ENCODE data around the gene GFRA1.
A peak's percentile ranks its signal among the peaks of the same experiment; 100 is the strongest.

GFRA1 gene

DNA sequence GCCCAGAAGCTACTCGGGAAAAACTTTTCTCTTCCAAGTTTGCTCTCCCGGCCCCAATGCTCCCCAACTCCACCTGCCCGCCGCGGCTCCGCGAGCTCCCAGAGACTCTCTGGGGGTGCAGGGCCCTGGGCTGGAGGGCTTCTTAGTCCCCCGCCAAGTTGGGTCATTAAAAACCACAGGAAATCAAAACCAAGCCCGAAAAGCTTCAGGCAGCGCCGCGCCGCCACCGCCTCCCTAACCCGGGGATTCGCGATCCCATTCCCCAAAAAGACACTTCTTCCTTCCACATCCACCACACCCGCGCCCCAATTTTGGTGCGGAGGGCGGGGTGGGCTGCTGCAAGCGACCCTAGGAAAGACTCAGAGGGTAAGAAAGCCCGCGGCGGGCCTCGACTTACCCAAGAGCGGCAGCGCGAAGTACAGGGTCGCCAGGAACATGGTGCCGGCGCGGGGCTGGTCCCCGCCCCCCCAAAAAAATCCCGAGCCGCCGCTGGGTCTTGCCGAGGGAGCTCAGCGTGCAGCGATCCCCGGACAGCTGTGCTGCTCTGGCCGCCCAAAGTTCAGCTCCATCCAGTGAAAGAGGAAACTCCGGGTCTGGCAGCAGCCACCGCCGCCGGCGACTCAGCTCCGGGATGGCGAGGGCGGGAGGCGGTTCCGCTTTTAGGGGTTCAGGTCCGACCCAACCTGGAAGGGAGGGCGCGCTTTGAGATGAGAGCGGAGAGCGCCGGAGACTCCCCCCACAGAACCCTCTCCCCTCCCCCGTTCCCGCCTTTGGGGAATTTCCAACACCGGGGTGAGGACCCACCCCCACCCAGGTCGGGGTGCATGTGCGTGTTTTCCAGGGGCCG, 1.2 kb downstream of the GFRA1 start:
- peak; percentile 61 for DNase-seq (ENCODE audit: low read depth, low spot score)

DNA sequence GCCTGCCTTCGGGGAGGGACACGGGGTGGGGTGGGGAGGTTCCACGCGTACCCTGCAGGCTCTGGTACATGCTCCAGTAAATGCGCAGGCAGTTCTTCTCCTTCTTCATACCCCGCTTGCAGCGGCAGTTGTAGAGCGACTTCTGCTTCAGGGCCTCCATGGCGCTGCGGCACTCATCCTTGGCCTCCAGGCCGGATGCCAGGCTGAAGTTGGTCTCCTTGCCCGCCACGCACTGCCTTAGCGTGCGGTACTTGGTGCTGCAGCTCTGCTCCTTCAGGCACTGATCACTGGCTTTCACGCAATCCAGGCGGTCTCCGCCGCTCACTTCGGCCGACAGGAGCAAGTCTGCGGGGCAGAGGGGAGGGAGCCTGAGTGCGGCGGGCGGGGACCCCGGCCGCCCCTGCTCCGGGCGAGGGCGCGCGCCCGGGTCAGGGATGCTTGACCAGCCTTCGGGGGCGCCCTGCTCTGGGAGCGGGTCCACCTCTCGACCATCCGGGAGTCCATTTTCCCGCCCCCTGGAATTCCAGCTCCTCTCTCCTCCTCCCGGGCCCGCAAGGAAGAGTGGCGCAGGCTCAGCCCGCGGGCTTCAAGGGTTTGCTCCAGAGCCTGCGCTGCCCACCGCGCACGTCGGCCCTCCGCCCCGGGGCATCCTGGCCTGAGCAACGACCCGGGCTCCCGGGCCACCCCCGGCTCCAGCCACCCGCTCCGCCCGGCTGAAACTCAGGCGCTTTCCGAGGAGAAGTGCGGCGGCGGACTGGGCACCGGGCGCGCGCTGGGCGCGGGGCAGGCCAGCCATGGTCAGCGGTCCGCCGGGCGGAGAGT, 2.0 kb downstream of the GFRA1 start:
- peak; percentile 52 for DNase-seq (ENCODE audit: low read depth, low spot score)

DNA sequence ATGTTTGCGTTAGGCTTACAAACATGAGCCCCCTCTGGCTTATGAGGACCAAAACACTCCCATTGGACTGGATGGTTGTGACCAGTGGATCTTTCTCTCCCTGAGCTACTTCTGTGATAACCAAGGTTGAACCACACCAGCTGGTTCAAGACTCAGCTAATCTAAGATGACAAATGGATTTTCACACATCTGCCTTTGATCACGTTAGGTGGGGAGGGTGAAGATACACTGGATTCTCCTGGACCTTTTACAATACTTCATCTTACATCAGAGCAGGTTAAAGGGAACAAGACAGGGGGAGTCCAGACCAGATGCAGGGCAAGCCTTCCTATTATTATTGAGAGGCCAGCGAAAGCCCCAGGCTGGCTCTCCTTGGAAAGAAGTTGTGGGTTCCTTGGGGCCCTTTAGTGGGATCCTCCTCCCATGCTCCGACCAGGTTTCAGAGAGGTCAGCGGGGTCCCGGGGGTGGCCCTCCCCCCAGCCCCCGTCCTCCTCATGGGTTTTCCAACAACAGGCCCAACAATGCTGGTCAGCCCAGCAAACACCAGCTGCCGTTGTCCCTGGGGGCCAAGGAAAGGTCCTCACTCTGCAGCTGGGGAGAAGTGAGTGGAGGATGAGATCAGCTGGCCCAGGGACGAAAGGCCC, 2.8 kb downstream of the GFRA1 start:
- no peak for DNase-seq (ENCODE audit: low read depth, low spot score)

DNA sequence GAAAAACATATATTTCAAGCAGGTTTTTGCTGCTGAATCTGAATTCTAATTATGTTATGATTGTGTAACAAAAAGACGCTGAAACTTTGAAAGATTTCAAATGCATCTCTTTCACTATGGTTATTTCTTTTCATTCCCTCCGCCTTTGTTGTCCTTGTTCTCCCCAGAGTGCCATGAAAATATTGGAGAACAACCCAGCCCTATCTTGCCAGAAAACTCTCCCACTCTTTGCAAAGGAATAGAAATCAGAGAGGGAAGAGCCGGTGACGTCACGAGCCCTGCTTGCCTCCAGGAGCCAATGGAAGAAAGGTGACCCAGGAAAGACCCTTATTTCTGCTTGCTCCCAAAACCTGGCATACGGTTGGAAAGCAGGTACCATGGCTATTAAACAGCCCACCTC, 3.4 kb downstream of the GFRA1 start:
- no peak for DNase-seq (ENCODE audit: low read depth, low spot score)

DNA sequence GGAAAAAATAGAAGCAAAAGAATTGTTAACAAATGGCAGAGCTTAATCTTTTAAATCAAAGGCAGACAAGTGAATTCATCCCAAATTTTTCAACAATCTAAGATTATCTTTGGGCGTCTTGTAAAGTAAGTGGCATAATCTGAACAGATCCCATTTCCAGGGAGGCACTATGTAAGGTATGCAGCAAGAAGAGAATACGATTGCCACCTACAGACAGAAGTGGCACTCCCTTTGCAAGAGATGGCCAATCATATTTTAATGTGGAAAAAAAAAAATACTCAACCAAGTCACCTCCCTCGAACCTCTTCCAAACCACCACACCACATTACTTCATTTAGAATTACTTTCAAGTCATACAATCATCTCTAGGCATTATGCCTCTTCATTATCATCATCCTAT, 4.0 kb downstream of the GFRA1 start:
- DNase-seq (ENCODE audit: low read depth, low spot score), result no peak

DNA sequence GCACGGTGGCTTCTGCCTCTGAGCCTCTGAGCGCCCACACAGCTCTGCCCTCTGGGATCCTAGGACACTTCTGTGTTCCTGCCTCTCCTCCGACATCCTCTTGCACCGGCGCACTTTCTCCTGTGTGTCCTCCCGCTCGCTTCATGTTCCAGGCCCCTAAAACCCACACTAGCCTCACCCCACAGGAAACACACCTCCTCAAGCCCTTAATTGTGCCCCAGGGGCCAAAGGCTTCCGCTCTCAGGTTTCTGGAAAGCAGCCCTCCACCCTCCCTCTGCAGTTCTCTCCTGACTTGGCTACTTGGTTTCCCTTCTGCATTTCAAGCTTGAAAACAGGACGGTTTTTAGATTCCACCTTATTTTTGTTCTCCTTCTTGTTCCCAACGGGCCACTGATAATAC, 7.3 kb downstream of the GFRA1 start:
- DNase-seq (ENCODE audit: low read depth, low spot score), result no peak

DNA sequence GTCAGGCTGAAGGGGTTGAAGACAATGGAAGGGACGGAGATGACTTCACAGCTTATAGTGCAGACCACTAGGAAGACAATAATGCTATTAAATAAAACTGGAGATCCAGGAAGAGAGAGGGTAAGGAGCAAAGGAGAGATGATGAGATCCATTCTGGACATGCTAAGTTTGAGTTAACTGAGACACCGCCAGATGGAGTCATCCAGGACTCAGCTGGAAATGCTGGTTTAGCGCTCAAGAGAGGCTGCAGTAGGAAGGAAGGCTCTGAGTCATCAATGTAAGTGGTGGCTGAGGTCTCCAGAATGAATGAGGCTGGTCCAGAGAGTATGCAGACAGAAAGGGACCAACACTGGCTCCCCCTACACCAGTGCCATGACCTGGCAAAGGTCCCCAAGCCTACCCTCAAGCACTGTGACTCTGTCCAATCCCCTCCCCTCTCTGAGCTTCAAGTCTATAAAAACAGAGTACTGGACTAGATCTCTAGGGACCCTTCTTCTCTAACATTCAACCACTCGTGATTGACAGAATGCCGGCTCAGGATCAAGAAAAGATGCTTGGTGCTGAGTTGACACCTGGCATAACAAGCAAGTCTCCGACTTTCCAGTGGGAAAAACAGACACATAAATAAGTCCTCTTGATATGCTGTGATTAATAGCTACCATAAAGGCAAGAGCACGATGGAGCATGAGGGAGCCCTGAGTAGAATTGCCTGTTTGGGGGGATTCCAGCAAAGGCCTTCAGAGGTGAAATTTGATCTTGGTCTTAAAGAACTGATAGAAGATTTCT, 8.9 kb downstream of the GFRA1 start:
- DNase-seq (ENCODE audit: low read depth, low spot score), result peak; percentile 32

DNA sequence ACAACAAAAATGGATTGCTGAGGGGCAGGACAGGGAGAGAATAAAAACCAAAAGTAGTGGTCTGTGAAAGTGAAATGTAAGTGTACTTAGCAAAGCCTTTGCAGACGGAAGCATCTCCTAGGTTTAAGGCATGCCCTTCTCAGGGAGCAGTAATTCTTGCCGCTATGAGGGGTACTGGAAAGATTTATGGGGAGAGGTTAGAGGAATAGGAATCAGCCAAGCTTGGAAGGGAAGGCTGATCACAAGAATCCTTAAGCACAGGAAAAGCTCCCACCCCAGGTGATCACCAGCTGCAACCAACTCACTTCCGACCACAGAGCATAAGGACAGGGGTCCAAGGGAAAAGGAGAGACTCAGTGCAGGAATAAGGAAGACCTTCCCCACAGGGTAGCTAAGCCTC, 10.3 kb downstream of the GFRA1 start:
- DNase-seq (ENCODE audit: low read depth, low spot score), result no peak

DNA sequence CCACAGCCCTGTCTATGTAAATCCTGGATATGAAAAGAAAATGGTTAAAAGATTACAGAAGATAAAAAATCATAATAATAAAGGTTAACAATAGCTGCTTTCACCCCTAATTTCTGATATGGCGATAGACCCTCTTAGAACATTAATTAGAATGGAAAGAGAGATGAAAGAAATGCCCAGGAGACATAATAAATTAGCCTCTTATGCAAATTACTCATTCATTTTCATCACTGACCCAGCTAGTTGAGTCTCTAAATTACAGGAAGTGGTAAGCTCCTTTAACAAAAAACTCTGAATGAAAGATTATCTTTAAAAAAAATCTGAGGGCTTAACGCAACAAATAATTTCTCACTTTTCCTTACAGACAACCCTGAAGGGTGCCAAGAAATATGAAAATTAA, 12.4 kb downstream of the GFRA1 start:
- DNase-seq (ENCODE audit: low read depth, low spot score), result no peak

DNA sequence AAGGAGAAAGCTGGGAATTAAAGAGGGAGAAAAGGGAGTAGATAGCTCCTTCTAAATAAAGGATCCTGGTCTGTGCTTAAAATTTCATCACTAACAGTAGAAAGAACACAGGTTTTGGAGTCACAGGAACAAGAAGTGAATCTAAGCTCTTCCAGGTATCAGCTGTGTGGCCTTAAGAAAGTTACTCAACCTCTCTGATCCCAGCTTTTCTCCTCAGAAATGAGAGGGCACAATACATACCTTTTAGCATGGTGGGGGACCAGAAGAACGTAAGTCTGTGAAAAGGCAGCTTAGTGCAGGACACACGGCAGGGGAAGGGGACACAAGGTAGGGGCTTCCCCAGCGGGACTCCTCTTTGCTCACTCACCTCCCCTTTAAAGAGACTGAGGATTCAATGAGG, 13.4 kb downstream of the GFRA1 start:
- no peak for DNase-seq (ENCODE audit: low read depth, low spot score)

DNA sequence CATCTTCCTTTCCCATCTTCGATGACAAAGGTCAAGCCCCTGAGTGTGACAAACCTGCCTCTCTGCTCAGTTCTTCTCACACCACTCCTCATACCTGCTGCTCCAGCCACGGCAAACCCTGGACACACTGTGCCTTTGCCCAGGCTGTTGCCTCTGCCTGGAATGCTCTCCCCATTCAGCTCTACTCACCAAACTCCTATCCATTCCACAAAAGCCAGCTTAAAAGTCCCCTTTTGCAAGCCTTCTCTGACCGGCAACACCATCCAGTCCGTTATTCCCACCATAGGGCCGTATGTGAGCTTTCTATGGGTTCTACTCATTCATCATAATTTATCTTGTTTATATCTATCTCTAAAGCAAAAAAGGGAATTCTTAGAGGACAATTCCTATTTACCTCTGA, 15.2 kb downstream of the GFRA1 start:
- no peak for DNase-seq (ENCODE audit: low read depth, low spot score)

DNA sequence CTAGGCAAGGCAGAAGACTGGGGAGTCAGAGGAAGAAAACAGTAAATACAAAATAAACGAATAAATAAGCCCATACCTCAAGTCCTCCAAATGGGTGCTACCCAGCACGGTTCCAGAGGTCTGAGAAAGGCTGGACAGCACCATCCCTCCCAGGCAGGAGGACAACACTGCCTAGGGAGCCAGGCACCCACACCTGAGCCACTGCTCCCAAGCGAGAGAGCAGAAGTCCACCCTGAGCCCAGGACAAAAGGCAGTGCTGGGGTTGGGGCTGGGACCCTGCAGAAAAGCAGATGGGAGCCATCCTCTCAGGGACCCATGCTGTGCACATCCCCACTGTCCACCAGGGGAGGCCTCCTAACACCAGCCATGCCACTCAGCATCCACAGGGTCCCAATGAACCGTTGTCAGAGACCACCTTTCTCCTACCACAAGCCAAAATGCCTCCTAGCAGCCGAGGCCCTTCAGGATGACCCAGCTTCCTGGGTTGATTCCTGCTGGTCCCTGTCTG, 16.2 kb downstream of the GFRA1 start:
- no peak for DNase-seq (ENCODE audit: low read depth, low spot score)

DNA sequence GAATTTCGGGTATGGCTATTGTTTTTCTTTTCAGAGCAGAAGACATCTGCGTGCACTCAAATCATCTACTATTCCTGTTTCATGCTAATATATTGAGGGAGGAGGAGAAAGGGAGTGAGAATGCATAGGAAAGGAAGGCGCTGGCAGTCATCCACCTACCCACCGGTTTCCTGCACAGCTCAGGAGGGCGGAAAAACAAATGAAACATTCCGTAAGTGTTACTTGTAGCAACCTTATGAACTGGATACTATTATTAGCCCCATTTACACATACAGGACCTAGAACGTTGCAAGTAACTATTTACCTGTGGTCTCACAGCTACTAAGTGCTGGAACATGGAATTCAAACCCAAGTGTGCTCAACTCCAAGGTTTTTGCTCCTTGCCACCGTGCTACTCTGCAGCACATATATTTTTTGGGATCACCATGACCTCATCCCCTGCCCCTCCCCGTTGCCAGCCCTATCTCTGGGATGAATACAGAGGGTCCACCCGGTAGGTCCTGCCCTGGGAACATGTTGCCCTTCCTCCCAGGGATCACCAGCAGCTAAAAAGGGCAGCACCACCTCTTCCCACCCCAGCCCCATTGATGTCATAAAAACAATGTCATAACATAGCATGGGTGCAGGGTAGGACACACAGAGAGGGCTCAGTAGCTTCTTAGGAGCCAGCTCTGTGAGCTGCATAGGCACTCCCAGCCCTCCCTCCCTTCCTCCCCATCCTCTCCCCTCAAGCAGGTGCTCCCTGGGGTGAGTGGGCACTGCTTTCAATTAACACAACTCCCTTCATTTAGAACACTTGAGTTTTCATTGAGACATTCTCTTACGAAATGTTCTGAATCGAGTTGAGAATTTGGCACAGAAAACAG, 16.9 kb downstream of the GFRA1 start:
- peak; percentile 68 for DNase-seq (ENCODE audit: low read depth, low spot score)

DNA sequence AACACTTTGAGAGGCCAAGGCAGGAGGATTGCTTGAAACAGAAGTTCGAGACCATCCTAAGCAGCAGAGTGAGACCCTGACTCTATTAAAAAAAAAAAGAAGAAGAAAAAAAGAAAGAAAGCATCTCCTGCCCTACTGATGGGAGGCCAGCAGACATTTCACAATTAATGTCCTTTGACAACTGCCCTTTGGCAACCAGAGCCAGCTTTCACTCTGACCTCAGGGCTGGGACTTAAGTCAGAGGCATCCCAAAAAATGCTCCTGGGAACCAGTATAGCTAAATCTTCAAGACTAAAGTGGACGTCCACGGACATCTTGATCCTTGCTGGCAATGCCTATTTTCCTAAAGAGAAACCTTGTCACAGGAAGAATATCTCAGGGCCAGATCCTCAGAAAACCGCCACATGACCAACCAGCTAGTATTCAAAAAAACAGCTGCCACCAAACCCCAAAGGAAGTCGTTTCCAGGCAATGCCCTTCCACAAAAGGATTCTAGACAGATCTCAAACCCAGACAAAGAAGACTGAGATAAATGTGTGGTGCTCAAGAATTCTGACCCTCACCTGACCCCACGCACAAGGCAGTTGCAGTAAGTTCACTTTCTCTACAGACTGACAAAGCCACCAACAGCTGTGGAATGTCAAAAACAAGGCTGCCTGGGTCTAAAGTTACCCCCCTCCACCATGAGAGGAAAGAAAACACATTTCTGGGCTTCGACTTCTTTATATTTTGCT, 18.4 kb downstream of the GFRA1 start:
- DNase-seq (ENCODE audit: low read depth, low spot score), result peak; percentile 60

DNA sequence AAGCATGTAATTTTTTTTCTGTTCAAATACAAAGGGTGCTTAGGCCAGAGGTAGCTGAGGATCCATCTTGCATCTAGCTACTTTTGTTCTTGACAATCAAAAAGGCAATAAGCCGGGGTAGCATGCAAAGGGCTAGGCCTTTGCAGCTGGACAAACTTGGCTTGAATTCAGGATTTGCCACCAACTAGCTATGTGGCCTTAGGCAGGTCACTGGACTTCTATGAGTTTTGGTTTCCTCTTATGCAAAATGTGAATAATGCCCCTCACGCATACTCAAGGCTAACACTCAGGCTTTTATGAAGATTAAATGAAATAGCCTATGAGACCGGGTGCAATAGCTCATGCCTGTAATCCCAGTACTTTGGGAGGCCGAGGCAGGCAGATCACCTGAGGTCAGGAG, 19.3 kb downstream of the GFRA1 start:
- DNase-seq (ENCODE audit: low read depth, low spot score), result no peak

DNA sequence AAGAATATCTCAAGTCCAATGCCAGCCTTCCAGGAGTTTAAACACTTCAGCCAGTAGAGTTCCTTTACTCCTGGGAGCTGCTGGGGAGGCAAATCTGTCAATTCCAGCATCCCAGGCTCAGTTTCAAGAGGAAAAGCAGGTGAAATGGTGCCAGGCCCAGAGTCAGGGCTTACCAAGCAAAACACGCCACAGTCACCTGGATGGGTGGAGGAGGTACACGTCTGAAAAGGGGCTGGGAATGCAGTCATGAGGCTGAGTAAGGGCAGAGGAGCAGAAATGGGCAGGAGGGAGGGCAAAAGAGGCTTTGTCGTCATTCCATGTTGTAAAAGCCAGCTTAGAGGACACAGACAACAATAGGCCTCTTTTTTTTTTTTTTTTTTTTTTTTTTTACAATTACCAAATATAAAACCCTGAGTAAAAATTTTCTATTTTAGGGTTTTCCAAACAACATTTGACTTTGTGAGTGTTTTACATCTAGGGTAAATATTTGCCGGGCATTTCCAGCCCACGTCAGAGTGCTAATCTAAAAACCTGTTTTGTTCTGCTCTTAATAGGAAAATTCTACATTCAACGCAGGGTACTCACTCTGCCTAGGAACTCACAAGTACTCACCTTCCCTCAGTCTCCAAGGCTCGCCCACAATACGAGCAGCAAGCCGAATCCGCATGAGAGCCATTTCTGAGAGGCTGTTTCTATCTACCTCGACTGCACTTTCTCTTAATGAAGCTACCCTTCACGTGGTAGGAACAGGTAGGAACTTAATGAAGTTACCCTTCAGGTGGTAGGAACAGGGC, 21.2 kb downstream of the GFRA1 start:
- DNase-seq (ENCODE audit: low read depth, low spot score), result no peak

DNA sequence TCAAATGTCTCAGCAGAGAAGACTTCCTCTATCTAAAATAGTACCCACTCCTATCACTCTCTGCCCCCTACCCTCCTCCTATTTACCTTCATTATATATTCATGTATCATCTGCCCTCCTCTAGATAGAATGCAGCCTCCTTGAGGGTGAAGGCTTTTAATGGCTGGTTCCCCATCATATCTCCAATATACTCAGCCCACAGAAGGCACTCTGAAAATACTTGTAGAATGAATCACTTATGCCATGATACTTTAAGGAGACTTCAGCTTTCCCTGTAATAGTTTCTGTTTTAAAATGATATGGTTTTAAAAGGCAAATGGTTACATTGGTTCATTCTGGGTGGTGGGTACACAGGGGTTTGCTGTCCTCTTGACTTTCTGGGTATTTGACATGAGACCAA, 25.3 kb downstream of the GFRA1 start:
- no peak for DNase-seq (ENCODE audit: low read depth, low spot score)

DNA sequence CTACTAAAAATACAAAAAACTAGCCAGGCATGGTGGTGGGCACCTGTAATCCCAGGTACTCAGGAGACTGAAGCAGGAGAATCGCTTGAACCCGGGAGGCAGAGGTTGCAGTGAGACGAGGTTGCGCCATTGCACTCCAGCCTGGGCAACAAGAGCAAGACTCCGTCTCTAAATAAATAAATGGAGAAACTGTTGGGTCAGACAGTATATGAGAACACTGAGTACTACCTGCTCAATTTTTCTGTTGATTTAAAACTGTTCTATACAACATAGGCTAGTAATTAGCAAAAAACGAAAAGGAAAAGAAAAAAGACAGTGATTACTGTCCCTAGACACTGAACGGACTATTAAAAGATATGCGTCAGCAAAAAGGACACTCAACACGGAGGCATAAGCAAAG, 26.7 kb downstream of the GFRA1 start:
- no peak for DNase-seq (ENCODE audit: low read depth, low spot score)

DNA sequence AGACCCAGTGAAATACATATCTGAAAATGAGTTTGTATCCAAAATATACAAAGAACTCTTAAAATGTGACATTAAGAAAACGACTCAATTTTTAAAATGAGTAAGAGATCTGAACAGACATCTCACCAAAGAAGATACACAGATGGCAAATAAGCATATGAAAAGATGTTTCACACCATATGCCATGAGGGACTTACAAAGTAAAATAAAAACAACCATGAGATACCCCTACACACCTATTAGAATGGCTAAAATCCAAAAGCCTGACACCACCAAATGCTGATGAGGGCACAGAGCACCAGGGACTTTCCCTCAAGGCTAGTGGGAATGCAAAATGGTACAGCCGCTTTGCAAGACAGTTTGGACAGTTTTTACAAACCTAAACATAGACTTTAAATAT, 27.9 kb downstream of the GFRA1 start:
- DNase-seq (ENCODE audit: low read depth, low spot score), result no peak
